HG03457 (cell line): ENCODE results near the gene TMEM215.
"Not testable (repeated sequence)": the region's sequence is repeated elsewhere in the genome, so short reads cannot be mapped to it uniquely, and the experiment has no call there.

Experiments
- ATAC-seq: cut with Tn5 transposase; IDR thresholded peaks from one replicate; pipeline ENCODE4 v1.9.1; 2021; ENCODE audit warnings: moderate number of reproducible peaks; ENCODE audit not compliant: unreplicated experiment

TMEM215 gene, protein sequence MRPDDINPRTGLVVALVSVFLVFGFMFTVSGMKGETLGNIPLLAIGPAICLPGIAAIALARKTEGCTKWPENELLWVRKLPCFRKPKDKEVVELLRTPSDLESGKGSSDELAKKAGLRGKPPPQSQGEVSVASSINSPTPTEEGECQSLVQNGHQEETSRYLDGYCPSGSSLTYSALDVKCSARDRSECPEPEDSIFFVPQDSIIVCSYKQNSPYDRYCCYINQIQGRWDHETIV

DNA sequence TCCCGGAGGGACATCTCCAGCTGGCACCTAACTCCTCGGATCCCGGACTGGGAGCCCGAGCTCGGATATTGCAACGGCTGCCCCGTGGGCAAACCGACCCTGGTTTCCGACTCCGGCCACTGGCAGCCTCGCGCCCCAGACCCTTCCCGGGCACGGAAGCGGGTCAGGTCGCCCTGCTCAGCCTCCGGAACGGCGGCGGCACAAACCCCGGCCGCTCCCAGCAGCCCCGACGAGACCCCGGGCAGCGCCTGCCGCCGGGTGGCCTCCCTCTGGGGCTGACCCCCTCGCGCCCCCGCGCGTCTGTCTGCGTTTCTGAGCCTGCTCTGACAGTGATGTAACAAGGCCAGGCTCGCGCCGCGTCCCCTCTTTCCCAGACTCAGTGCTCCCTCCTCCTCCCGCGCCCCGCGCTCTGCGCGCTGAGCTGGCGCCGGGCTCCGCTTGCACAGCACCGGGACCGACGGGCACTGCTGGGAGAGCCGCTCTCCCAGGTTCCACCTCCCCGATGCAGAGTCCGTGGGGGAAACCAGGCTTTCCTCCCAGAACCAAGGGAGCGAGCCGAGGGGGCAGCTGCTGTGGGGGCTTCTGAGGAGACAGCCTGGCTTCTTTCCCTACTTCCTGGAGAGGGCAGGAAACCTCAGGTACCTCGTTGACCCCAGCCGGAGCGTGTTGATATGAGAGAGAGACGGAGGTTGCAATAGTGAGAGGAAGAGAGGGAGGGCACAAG is at the start of gene TMEM215:
Gene TMEM215, plus strand, starts transcription at position 373 of the 724 bp plus-strand sequence. CDS start 644 bp downstream, outside the sequence.
- no peak for ATAC-seq

DNA sequence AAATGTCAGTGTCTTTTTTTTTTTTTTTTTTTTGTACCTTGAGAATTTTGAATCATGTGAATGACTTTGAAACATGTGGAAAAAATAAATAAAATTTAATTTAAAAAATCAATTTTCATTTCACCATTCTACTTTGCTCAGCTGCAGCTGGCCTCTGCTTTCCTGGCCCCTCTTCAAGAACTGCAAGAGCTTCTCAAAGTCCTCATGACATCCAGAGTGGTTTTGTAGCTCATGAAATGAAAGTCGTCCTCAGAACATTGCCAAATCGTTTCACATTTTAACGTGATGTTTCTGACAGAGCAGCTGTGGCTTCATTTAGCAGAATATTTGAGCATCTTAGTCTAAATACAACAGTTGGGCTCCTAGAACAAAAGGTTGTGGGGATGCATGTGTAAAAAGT is 47.9 kb upstream of the TMEM215 start:
- no peak for ATAC-seq

DNA sequence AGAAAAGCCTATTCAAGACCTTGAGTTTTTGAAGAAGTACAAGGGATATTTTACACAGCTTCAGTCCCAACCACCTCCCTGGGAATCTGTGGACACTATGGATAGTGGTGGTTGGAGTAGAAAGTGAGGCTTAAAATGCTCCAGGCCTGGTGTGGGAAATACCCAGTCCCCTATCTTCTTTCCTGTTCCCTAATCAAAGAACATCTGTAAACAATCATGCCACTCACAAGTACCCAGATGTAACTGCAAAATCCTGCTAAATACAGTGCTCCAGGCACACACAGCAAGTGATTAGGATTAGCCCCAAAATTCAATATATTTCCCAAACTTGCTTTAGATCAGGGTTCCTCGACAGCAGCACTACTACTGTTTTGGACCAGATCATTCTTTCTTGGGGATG is 46.0 kb upstream of the TMEM215 start:
- ATAC-seq: no peak

DNA sequence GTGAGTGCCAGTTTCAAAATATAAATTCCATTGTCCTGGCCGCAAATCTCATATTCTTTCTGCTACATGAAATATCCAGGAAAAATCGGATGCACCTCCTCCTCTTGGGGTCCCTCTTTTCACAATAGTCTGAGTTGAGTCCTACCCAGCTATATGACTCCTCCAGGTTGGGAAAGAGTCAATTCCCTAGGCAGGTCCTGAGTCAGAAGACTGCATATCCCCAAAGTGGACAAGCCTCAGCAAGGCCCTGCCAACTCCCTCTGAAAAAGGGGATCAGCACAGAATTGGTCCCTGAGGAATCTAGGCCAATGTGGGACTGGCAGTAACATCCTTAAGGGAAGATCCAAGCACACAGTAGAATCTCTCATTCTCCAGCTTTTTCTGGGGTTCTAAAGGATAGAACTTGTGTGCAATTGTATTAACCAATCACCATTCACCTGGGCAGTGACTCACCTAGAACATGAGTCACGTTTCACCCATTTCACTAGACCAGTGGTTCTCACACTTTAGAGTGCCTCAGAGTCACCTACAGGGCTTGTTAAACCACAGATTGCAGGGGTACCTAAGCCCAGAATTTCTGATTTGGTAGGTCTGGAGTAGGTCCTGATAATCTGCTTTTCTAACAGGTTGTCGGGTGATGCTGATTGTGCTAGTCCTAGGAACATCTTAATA is 44.7 kb upstream of the TMEM215 start:
- ATAC-seq: no peak

DNA sequence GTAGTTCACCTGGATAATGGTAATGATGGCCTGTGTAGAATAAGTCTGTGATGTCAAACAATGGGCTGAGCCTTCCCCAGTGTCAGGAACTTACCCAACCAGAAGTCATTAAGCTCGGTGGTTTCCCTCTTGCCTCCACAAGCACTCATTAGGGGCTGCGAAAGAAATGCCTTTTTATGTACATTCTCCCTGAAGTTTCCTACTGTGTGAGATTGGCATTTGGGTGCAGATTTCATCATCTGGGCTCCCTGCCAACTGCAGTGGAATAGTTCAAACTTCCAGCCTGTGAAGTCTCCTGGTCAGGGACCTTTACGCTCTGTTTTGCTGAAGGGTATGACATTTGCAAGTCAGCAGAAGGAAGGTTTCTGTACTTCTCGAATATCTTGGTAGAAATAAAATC is 41.6 kb upstream of the TMEM215 start:
- ATAC-seq: no peak

DNA sequence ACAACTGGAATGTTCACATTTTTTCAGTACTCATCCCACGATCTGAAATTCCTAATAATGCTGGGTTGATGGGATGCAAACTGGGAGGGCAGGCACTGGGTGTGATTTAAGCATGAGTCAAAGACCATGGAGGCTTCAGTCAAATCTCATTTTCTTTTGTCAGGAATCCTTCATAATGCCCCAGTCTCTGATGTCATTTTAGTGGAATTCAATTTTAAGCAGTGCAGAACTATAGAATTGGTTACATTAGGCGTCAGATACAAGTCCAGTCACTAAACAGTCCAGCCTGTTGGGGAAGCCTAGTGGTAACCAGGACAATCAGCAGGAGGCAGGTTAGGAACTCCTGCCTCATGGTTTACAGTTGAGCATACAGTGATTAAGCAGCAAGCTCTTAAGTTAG is 41.0 kb upstream of the TMEM215 start:
- ATAC-seq: no peak

DNA sequence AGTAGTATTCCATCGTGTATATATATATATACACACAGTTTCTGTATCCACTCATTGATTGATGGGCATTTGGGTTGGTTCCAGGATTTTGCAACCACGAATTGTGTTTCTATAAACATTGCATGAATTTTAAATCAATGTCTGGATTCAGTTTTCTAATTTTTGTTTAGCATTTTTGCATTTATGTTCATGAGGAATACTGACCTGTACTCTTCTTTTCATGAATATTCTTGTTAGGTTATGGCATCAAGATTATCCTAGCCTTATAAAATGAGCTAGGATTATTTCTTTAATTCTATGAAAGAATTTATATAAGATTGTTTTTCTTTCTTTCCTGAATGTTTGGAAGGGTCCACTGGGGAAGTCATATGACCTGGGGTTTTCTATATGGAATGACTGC is 35.3 kb upstream of the TMEM215 start:
- no peak for ATAC-seq

DNA sequence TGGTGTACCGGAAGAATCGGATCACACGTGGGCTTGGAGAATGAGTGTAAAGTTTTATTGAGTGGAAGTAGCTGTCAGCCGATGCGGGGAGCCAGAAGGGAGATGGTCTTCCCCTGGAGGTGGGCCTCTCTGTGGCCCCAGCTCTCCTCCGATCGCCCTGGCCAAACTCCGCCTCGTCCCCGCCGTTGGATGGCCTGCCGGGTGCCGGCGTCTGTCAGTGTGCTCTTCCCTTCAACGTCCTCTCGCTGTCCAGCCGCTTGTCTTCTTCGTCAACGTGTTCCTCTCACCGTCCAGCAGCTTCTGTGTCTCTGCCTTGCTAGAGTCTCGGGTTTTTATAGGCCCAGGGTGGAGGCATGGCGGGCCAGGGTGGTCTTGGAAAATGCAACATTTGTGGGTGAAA is 27.6 kb upstream of the TMEM215 start:
- ATAC-seq: no peak

DNA sequence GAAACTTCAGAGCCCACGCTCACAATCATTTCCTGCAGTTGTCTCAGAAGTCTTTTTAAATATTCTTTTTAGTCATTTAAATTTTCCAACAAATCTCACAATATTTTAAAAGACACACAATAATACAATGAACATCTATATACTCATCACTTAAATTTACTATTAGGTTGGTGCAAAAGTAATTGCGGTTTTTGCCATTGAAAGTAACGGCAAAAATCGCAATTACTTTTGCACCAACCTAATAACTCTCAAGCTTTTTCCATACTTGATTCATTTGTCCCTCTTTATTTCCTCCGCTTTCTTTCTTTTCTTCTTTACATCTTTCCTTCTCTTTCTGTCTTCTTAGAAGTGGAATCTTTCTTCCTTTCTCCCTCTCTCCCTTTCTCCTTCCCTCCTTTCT is 19.2 kb upstream of the TMEM215 start:
- no peak for ATAC-seq

DNA sequence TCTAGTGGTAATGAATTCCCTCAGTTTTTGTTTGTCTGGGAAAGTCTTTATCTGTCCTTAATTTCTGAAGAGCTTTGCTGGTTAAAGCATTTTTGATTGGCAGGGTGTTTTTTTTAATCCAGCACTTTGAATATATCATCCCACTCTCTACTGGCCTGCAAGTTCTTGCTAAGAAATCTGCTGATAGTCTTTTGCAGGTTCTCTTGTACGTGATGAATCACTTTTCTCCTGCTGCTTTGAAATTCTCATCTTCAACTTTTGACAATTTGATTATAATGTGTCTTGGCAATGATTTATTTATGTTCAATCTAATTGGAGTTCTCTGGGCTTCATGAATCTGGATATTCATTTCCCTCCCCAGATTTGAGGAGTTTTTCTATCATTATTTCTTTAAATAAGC is 8.1 kb upstream of the TMEM215 start:
- ATAC-seq: no peak

DNA sequence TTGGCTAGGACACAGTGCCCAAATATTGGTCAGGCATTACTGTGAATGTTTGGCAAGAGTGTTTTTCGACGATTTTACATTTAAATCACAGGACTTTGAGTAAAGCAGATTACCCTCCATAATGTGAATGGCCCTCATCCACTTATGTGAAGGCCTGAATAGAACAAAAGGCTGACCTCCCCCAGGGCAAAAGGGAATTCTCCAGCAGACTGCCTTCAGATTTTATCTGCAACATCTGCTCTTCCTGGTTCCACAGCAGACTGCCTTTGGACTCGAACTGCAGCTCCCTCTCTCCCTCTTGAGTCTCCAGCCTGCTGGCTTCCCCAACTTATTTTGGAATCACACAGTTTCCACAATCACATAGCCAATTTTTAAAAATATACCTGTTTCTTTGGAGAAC is 7.1 kb upstream of the TMEM215 start:
- ATAC-seq: no peak

DNA sequence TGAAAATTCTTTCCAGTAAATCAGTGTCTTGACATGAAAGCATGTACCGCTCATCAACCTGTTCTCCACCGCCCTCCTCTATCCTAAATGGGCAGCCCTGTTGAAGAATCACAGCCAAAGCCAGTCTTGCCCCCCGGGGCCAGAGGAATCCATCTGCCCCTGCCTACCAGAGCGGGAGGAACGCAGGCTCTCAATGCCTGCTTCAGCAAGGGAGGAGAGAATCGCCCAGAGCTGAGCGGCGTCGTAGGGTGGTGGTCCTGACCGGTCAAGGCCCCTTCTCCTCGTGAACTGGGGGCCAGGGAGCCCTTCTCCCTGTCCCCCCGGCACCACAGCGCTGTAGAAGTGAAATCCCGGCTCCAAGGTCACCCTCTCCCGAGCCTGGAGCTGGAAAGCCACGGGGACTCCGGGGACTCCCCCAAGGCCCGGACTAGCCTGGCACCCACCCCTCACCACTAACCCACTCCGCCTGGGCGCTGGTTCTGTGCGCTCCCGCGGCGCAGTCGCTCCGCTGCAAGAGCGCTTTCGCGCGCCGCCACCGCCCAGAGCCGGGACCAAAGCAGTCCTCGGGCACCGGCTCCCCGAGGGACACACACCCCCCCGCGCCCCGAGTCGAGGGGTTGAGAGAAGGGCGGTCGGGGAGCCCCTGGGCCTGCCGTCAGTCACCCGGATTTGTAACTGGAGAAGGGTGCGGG is 718 bp upstream of the TMEM215 start:
- no peak for ATAC-seq

DNA sequence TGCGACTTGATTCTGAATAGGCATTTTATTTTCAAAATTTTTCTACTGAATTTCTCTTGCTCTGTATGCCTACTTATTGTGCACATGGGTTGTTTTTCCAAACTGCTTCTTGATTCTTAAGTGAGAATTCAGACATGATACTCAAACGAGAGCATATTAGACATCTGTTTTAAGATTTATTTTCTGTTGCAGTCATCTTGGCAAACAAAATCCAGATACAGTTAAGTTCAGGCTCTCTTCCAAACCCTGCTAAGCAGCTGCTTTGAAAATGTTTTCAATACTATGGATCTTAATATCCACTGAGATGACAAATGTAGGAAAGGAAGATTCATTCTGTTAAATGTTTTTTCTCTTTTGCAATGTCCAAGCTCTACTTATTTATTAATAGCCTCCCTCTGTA is 4.5 kb downstream of the TMEM215 start:
- no peak for ATAC-seq

DNA sequence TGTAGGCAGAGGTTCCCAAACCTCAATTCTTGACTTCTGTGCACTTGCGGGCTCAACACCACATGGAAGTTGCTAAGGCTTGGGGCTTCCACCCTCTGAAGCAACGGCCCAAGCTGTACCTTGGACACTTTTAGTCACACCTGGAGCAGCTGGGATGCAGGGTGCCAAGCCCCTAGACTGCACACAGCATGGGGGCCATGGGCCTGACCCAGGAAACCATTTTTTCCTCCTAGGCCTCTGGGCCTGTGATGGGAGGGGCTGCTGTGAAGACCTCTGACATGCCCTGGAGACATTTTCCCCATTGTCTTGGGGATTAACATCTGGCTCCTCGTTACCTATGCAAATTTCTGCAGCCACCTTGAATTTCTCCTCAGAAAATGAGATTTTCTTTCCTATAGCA is 12.7 kb downstream of the TMEM215 start:
- not testable (repeated sequence) for ATAC-seq

DNA sequence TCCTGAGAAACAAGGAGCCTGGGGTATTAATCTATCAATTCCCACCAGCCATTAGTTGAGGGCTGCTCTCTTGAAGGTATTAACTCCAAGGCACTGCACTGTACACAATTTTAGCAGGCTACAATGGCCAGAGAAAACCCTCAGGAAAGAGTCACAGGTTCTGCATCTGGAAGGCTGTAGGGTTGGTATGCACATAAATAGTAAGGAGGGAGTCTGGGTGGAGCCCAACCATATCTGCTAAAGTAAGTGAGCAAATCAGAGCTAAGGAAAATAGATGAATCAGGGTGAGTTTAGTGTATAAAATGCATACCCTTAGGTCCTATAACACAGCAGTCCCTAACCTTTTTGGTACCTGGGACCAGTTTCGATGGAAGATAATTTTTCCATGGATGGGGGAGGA is 18.2 kb downstream of the TMEM215 start:
- ATAC-seq: no peak

DNA sequence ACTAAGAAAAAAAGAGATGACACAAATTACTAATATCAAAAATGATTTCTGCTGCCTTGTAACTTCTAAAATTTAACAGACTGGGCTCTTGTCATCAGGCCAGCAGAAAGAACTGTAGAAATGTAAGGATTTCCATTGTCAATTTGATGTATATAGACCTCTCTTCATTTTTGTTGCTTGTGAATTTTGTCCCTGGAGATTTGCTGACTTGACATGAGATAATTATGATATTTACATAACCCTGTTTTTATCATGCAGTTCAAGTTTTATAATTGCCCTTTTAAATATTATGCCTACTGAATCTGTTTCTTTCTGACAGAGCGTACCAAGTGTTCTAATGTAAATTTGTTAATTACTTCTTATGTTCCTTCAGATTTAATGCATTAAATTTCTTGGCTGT is 23.9 kb downstream of the TMEM215 start:
- no peak for ATAC-seq

DNA sequence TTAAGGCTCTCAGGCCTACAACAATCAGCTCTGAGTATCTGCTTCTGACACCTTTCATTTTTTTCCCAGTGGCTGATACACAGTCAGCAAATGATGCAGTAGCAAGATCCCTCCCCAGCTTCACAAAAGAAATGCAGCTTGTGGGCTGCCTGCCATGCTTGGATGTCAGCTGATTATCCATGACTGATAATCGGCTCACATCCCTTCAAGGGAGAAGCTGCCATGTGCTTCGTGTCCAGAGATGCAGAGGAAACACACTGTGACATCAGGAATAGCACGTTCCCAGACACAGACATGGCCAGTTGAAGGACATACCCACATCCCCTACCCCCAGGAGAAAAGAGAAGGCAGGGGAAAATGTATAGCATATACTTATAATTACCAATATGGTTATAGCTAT is 27.9 kb downstream of the TMEM215 start:
- no peak for ATAC-seq

DNA sequence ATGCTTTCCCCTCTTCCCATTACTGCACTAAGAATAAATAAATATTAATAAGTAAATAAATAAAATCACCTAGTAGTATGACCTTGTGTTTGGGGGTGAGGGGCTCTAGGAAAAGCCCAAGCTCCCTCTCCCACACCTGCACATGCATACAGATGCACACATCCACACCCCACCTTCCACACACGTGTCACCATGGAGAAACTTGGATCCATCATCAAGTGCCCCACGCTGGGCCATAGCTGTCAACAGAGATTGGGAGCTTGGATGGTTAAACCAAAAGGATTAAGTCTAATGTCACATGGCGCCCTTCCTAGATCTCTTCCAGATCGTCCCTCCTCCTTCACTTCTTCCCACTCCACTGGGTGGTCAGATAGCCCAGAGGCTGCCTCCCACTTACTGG is 37.0 kb downstream of the TMEM215 start:
- no peak for ATAC-seq

DNA sequence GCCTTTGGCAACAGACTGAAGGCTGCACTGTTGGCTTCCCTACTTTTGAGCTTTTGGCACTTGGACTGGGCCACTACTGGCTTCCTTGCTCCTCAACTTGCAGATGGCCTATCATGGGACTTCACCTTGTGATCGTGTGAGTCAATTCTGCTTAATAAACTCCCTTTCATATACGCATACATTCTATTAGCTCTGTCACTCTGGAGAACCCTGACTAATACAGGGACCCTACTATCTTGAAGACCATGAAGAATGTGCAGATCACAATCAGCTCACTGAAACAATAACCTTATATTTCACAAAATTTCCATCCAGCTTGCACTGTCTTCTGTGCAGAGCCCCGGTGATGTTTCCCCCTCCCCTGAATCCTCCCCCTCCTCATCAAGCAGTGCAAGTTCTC is 39.8 kb downstream of the TMEM215 start:
- ATAC-seq: no peak

DNA sequence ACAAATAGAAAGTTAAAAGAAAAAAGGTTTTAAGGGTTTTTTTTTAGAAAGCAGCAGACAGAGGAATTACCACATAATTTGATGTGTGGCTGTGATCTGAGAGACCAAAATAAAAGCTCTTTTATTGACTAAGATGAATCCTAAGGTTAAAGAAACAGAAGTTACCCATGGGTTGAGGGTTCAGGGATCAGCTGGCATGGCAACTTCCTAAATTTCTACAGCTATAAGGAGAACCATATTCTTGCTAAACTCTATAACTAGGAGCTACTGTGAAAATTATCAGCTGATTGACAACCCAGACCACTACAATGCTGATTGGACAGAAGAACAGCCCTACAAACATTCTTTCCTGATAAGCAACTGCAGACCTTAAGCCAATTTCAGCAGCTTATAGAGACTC is 40.2 kb downstream of the TMEM215 start:
- no peak for ATAC-seq

DNA sequence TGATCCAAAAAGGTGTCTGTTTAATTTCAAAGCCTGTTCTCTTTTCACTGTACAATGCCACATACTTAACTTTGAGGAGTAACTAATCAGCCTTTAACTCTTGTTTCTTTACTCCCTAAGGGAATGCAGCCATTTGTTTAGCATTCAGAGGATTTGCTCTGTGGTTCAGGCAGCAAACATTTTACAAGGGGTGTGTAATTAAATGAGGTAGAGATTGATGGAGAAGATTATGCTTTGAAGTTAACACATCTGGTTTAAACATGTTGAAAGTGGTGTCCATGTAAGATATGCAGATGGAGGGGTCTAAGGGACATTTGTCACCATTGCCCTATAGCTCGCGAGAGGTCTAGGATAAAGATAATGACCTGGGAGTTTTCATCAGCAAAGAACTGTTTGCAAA is 41.9 kb downstream of the TMEM215 start:
- ATAC-seq: no peak

DNA sequence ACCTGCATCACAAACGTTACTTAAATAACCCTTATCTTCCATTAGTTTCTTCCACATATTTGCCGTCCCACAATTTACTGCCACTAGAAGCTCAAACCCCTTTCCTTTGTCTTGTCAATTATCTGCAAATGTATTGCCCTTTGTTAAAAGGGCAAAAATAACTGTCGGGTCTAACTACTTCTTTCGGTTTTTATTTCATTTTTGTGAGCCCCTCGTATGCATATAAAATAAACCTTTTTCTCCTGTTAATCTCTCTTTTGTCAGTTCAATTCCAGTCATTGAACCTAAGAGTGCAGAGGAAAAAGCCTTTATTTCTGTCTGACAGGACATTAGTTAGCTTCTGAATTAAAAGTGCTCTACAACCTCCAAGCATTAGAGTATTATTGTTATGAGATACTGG is 45.5 kb downstream of the TMEM215 start:
- no peak for ATAC-seq
